HepG2 (cell line): ENCODE measurements around the gene SLC25A25. TPM values are rescaled to one million over a fixed set of nuclear protein-coding genes. Genes with fewer than 3 reads are reported as not detected.
A peak's percentile ranks its signal among the peaks of the same experiment; 100 is the strongest.

Source experiments
- BCLAF1 ChIP-seq: fragments of 450-650 bp; IDR thresholded peaks from 2 replicates; pipeline ENCODE4 v1.6.1; 2017; ENCODE audit warnings: mild to moderate bottlenecking
- CSRNP2 ChIP-seq: sonication (generic); formaldehyde crosslinking; conservative IDR thresholded peaks from 2 replicates; pipeline ENCODE4 v1.8.0; 2022; ENCODE audit warnings: low read depth, missing genetic modification reagents
- ELF1 ChIP-seq: sonication (generic); formaldehyde crosslinking; IDR thresholded peaks from 2 replicates; pipeline ENCODE4 v1.4.0; 2020; ENCODE audit warnings: missing genetic modification reagents
- ELK4 ChIP-seq: sonication (generic); formaldehyde crosslinking; IDR thresholded peaks from 2 replicates; pipeline ENCODE4 v1.9.0; 2021; ENCODE audit warnings: missing genetic modification reagents, borderline replicate concordance
- FOXK1 ChIP-seq: sonication (generic); formaldehyde crosslinking; IDR thresholded peaks from 2 replicates; pipeline ENCODE4 v1.4.0; 2020; ENCODE audit warnings: low read depth, missing genetic modification reagents, borderline replicate concordance
- JUNB ChIP-seq: sonication (generic); formaldehyde crosslinking; IDR thresholded peaks from 2 replicates; pipeline ENCODE4 v1.8.0; 2022; ENCODE audit warnings: missing genetic modification reagents, mild to moderate bottlenecking, borderline replicate concordance
- MTA1 ChIP-seq: sonication (generic); formaldehyde crosslinking; IDR thresholded peaks from 2 replicates; pipeline ENCODE4 v1.4.0; 2020; ENCODE audit warnings: missing genetic modification reagents, mild to moderate bottlenecking, borderline replicate concordance
- PHF8 ChIP-seq: sonication (generic); formaldehyde crosslinking; IDR thresholded peaks from 2 replicates; pipeline ENCODE4 v1.5.0; 2020; ENCODE audit warnings: missing genetic modification reagents
- SOX6 ChIP-seq, 2 experiments: fragments of 450-650 bp in 1 of 2; sonication (generic) in 1 of 2; formaldehyde crosslinking in 1 of 2; IDR thresholded peaks; 2 replicates each; pipeline versions ENCODE4 v1.4.0 to v1.6.1; 2017 to 2020; ENCODE audit warnings: antibody characterized with exemption in 1 of 2, mild to moderate bottlenecking in 1 of 2, missing genetic modification reagents in 1 of 2
- THAP11 ChIP-seq: IDR thresholded peaks from 2 replicates; pipeline ENCODE4 v1.6.1; 2016; ENCODE audit warnings: missing biosample characterization, missing genetic modification reagents
- ZNF235 ChIP-seq: sonication (generic); formaldehyde crosslinking; IDR thresholded peaks from 2 replicates; pipeline ENCODE4 v1.8.1; 2023; ENCODE audit warnings: mild to moderate bottlenecking, missing genetic modification reagents, borderline replicate concordance
- ZNF260 ChIP-seq: sonication (generic); formaldehyde crosslinking; IDR thresholded peaks from 2 replicates; pipeline ENCODE4 v1.4.0; 2020; ENCODE audit warnings: missing genetic modification reagents, low read depth, mild to moderate bottlenecking, borderline replicate concordance
- ZNF317 ChIP-seq: sonication (generic); formaldehyde crosslinking; IDR thresholded peaks from 2 replicates; pipeline ENCODE4 v1.5.0; 2020; ENCODE audit warnings: mild to moderate bottlenecking, missing genetic modification reagents
- ZNF574 ChIP-seq: sonication (generic); formaldehyde crosslinking; IDR thresholded peaks from 2 replicates; pipeline ENCODE4 v1.4.0; 2020; ENCODE audit warnings: missing genetic modification reagents
- ZNF737 ChIP-seq: sonication (generic); formaldehyde crosslinking; IDR thresholded peaks from 2 replicates; pipeline ENCODE4 v1.5.0; 2020; ENCODE audit warnings: missing genetic modification reagents, mild to moderate bottlenecking, borderline replicate concordance
- polyA plus RNA-seq, 8 experiments: library from polyadenylated mRNA; depleted of rRNA in 3 of 8; stranded (reverse) in 7 of 8; unstranded in 1 of 8; fragments of >200 nt; fragmentation: Illumina TruSeq in 4 of 8; extraction: Trizol in 4 of 8; gene quantifications; 2 replicates each; pipeline versions ENCODE4 v1.2.1 to v1.2.3, GENCODE V29; 2011 to 2016; ENCODE audit warnings: low read depth in 4 of 8, missing spikeins in 1 of 8, mixed read lengths in 1 of 8; ENCODE audit not compliant: insufficient read depth in 1 of 8
- total RNA-seq, 5 experiments: library from RNA; depleted of rRNA; stranded (reverse); fragments of >200 nt; fragmentation: Illumina TruSeq; extraction: Trizol; gene quantifications; 2 replicates each; pipeline ENCODE4 v1.2.3, GENCODE V29; 2016; ENCODE audit warnings: low read depth in 1 of 5
- TF ChIP-seq, protein P1 (sequence below): IDR thresholded peaks from 2 replicates; pipeline ENCODE4 v1.6.1; 2016; ENCODE audit warnings: missing compliant biosample characterization, missing genetic modification reagents, borderline replicate concordance
- TF ChIP-seq, protein P2 (sequence below): sonication (generic); formaldehyde crosslinking; IDR thresholded peaks from 2 replicates; pipeline ENCODE4 v1.8.0; 2022; ENCODE audit warnings: mild to moderate bottlenecking, missing genetic modification reagents

SLC25A25 gene
- total and polyA plus RNA-seq, 2 of the 13 experiments (the other 11 are each of a cell fraction or from before 2014, with no cell fraction given): 10.5 to 24.8 TPM

- TF ChIP-seq ELF1 (CRISPR knock-in tag): no peak
- no peak for TF ChIP-seq FOXK1 (CRISPR knock-in tag)
- TF ChIP-seq ZNF574 (CRISPR knock-in tag): peak; percentile 52; the same call in 1 of the 2 replicates
- no peak for TF ChIP-seq ELK4 (CRISPR knock-in tag)
- no peak for TF ChIP-seq CSRNP2 (CRISPR knock-in tag)
- TF ChIP-seq ZNF317 (CRISPR knock-in tag): no peak
- TF ChIP-seq JUNB (CRISPR knock-in tag): no peak
- TF ChIP-seq PHF8 (CRISPR knock-in tag): no peak; the same call in none of the 2 replicates
- TF ChIP-seq ZNF260 (CRISPR knock-in tag): no peak
- no peak for TF ChIP-seq BCLAF1
- no peak for TF ChIP-seq SOX6 (IDR thresholded peaks at IDR 0.05)
- no peak for TF ChIP-seq SOX6 (CRISPR knock-in tag; IDR thresholded peaks at IDR 0.05)
- TF ChIP-seq, protein P1, sequence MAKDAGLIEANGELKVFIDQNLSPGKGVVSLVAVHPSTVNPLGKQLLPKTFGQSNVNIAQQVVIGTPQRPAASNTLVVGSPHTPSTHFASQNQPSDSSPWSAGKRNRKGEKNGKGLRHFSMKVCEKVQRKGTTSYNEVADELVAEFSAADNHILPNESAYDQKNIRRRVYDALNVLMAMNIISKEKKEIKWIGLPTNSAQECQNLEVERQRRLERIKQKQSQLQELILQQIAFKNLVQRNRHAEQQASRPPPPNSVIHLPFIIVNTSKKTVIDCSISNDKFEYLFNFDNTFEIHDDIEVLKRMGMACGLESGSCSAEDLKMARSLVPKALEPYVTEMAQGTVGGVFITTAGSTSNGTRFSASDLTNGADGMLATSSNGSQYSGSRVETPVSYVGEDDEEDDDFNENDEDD (CRISPR knock-in tag): peak; percentile 52; the same call in 1 of the 2 replicates
- TF ChIP-seq MTA1: no peak
- no peak for TF ChIP-seq ZNF235
- TF ChIP-seq, protein P2, sequence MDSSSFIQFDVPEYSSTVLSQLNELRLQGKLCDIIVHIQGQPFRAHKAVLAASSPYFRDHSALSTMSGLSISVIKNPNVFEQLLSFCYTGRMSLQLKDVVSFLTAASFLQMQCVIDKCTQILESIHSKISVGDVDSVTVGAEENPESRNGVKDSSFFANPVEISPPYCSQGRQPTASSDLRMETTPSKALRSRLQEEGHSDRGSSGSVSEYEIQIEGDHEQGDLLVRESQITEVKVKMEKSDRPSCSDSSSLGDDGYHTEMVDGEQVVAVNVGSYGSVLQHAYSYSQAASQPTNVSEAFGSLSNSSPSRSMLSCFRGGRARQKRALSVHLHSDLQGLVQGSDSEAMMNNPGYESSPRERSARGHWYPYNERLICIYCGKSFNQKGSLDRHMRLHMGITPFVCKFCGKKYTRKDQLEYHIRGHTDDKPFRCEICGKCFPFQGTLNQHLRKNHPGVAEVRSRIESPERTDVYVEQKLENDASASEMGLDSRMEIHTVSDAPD (CRISPR knock-in tag): no peak
- TF ChIP-seq THAP11: no peak; the same call in 1 of the 2 replicates
- TF ChIP-seq ZNF737 (CRISPR knock-in tag): no peak
Observed at GRCh38 chr9:128067645-128068385, at the start of gene SLC25A25 (continued).
